H9 (cell line): ENCODE results near the gene NPB. TPM values are rescaled to one million over a fixed set of nuclear protein-coding genes. Genes with fewer than 3 reads are reported as not detected.
A peak's percentile ranks its signal among the peaks of the same experiment; 100 is the strongest.

Source experiments
- DNase-seq: peaks from one replicate; pipeline ENCODE4 v3.0.0-alpha.2; 2017
- H2AFZ ChIP-seq: one replicate; pipeline ENCODE4 v1.6.1; 2013; ENCODE audit warnings: mild to moderate bottlenecking, low read length, control low read depth, moderate library complexity
- H2AK5ac ChIP-seq: 2 replicates; pipeline ENCODE4 v1.6.1; 2013; ENCODE audit warnings: low read length, control low read depth, mixed read lengths; ENCODE audit not compliant: insufficient read length
- H2BK120ac ChIP-seq: one replicate; pipeline ENCODE4 v1.6.1; 2013; ENCODE audit warnings: low read depth, mild to moderate bottlenecking, low read length, control low read depth, inconsistent platforms; ENCODE audit not compliant: poor library complexity, severe bottlenecking
- H2BK12ac ChIP-seq: 2 replicates; pipeline ENCODE4 v1.6.1; 2013; ENCODE audit warnings: low read length, control low read depth, mixed read lengths, low read depth; ENCODE audit not compliant: insufficient read length
- H2BK15ac ChIP-seq: 2 replicates; pipeline ENCODE4 v1.6.1; 2013; ENCODE audit warnings: low read depth, low read length, control low read depth
- H2BK20ac ChIP-seq: one replicate; pipeline ENCODE4 v1.6.1; 2013; ENCODE audit warnings: low read depth, mild to moderate bottlenecking, low read length, control low read depth, inconsistent platforms; ENCODE audit not compliant: poor library complexity, severe bottlenecking
- H2BK5ac ChIP-seq: 2 replicates; pipeline ENCODE4 v1.6.1; 2013; ENCODE audit warnings: low read length, control low read depth, mixed read lengths; ENCODE audit not compliant: insufficient read length
- H3K14ac ChIP-seq: 2 replicates; pipeline ENCODE4 v1.6.1; 2013; ENCODE audit warnings: low read length, control low read depth; ENCODE audit not compliant: insufficient read depth
- H3K18ac ChIP-seq: 2 replicates; pipeline ENCODE4 v1.6.1; 2013; ENCODE audit warnings: low read depth, mild to moderate bottlenecking, mixed read lengths, low read length, control low read depth; ENCODE audit not compliant: insufficient read length
- H3K23ac ChIP-seq: 2 replicates; pipeline ENCODE4 v1.6.1; 2013; ENCODE audit warnings: low read length, control low read depth, mixed read lengths, low read depth; ENCODE audit not compliant: insufficient read length
- H3K23me2 ChIP-seq: 2 replicates; pipeline ENCODE4 v1.6.1; 2013; ENCODE audit warnings: low read depth, mild to moderate bottlenecking, mixed read lengths, low read length, control low read depth; ENCODE audit not compliant: insufficient read length, poor library complexity, severe bottlenecking
- H3K27ac ChIP-seq: 2 replicates; pipeline ENCODE4 v1.5.1; 2013; ENCODE audit warnings: low read length, control low read depth, mixed read lengths, low read depth; ENCODE audit not compliant: insufficient read length
- H3K27me3 ChIP-seq: 2 replicates; pipeline ENCODE4 v1.6.1; 2013; ENCODE audit warnings: low read length, control low read depth, inconsistent platforms; ENCODE audit not compliant: insufficient read depth
- H3K4ac ChIP-seq: 2 replicates; pipeline ENCODE4 v1.6.1; 2013; ENCODE audit warnings: low read depth, mild to moderate bottlenecking, control low read depth, inconsistent platforms, low read length, moderate library complexity
- H3K4me1 ChIP-seq: 2 replicates; pipeline ENCODE4 v1.6.1; 2013; ENCODE audit warnings: low read length, control low read depth, inconsistent platforms; ENCODE audit not compliant: insufficient read depth
- H3K4me2 ChIP-seq: 2 replicates; pipeline ENCODE4 v1.6.1; 2013; ENCODE audit warnings: low read length, control low read depth, mixed read lengths; ENCODE audit not compliant: insufficient read length, insufficient read depth
- H3K56ac ChIP-seq: 2 replicates; pipeline ENCODE4 v1.6.1; 2013; ENCODE audit warnings: low read depth, mild to moderate bottlenecking, mixed read lengths, low read length, control low read depth; ENCODE audit not compliant: insufficient read length
- H3K79me1 ChIP-seq: 2 replicates; pipeline ENCODE4 v1.6.1; 2013; ENCODE audit warnings: low read depth, mild to moderate bottlenecking, moderate library complexity, low read length, control low read depth, inconsistent platforms; ENCODE audit not compliant: insufficient read depth, poor library complexity, severe bottlenecking
- H3K79me2 ChIP-seq: 2 replicates; pipeline ENCODE4 v1.6.1; 2013; ENCODE audit warnings: low read length, control low read depth, inconsistent platforms; ENCODE audit not compliant: insufficient read depth
- H3K9ac ChIP-seq: 2 replicates; pipeline ENCODE4 v1.6.1; 2013; ENCODE audit warnings: low read length, control low read depth, mixed read lengths; ENCODE audit not compliant: insufficient read length; ENCODE audit errors: extremely low read depth
- H3K9me3 ChIP-seq: one replicate; pipeline ENCODE4 v1.6.1; 2013; ENCODE audit warnings: low read depth, low read length, inconsistent platforms; ENCODE audit not compliant: control insufficient read depth
- H3T11ph ChIP-seq: one replicate; pipeline ENCODE4 v1.6.1; 2013; ENCODE audit warnings: mild to moderate bottlenecking, low read length, control low read depth, inconsistent platforms
- H4K20me1 ChIP-seq: one replicate; pipeline ENCODE4 v1.6.1; 2013; ENCODE audit not compliant: control insufficient read depth, insufficient read length, insufficient read depth
- H4K5ac ChIP-seq: 2 replicates; pipeline ENCODE4 v1.6.1; 2013; ENCODE audit warnings: low read depth, mild to moderate bottlenecking, mixed read lengths, low read length, control low read depth; ENCODE audit not compliant: insufficient read length
- H4K8ac ChIP-seq: replicated peaks from 2 replicates; pipeline ENCODE4 v1.6.1; 2013; ENCODE audit warnings: low read length, control low read depth, mixed read lengths, low read depth; ENCODE audit not compliant: insufficient read length
- H4K91ac ChIP-seq: 2 replicates; pipeline ENCODE4 v1.6.1; 2013; ENCODE audit warnings: low read depth, mild to moderate bottlenecking, moderate library complexity, mixed read lengths, low read length, control low read depth; ENCODE audit not compliant: insufficient read length
- H3K27ac Mint-ChIP-seq, 3 experiments: 2 replicates in 2 of 3; 3 replicates in 1 of 3; pipeline ENCODE4 v1.8.0; 2020 to 2021; ENCODE audit warnings: mixed read lengths in 3 of 3, mild to moderate bottlenecking in 1 of 3, moderate library complexity in 1 of 3
- H3K27me3 Mint-ChIP-seq: 2 replicates; pipeline ENCODE4 v1.8.0; 2021; ENCODE audit warnings: low read depth, mild to moderate bottlenecking, moderate library complexity, mixed read lengths
- H3K36me3 Mint-ChIP-seq, 3 experiments: 2 replicates in 2 of 3; 3 replicates in 1 of 3; pipeline ENCODE4 v1.8.0; 2020 to 2021; ENCODE audit warnings: low read depth in 3 of 3, mixed read lengths in 3 of 3; ENCODE audit not compliant: insufficient read depth in 1 of 3
- H3K4me1 Mint-ChIP-seq, 2 experiments: 2 replicates each; pipeline ENCODE4 v1.8.0; 2020; ENCODE audit warnings: mixed read lengths in 2 of 2
- H3K4me3 Mint-ChIP-seq, 2 experiments: 2 replicates in 1 of 2; 3 replicates in 1 of 2; pipeline ENCODE4 v1.8.0; 2020 to 2021; ENCODE audit warnings: mild to moderate bottlenecking in 2 of 2, mixed read lengths in 2 of 2, moderate library complexity in 1 of 2
- H3K9me3 Mint-ChIP-seq, 2 experiments: 2 replicates in 1 of 2; 3 replicates in 1 of 2; pipeline ENCODE4 v1.8.0; 2020; ENCODE audit warnings: mild to moderate bottlenecking in 2 of 2, mixed read lengths in 2 of 2, moderate library complexity in 1 of 2
- CTCF ChIP-seq: fragments of 200-600 bp; sonication (generic); conservative IDR thresholded peaks from 3 replicates; pipeline ENCODE4 v1.8.0; 2021; ENCODE audit warnings: antibody characterized with exemption, mild to moderate bottlenecking
- WGBS: extraction: QIAGEN DNeasy Blood & Tissue Kit; methylation state at CpG from one replicate; pipeline ENCODE4 v1.1.7; 2013; ENCODE audit warnings: missing lambda C conversion rate, low lambda C conversion rate, mixed read lengths; ENCODE audit not compliant: insufficient read length; ENCODE audit errors: extremely low coverage; 5-methylcytosine and 5-hydroxymethylcytosine counted together
- total RNA-seq: library from RNA; stranded (reverse); gene quantifications from 2 replicates; pipeline ENCODE4 v1.2.1, GENCODE V29; 2021

NPB gene
- total RNA-seq, 1 experiment from 2014 or later: 2.1 TPM

DNA sequence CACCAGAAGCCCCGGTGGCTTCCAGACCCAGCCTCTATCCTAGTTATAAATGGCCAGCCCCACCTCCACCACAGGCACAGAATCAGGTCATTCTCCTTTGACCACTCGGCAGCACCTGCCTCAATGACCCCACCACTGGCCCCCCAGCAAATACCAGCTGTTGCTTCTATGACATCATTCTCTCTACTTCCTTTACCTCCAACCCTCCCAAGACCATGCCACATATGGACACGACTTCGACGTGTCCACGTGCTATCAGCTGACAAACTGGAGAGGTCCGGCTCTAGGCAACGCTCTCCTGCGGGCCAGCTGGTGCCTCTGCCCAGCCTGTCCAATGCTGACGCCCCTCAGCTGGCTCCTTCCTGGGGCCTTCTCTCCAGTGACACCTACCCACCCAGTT, 16.6 kb upstream of the NPB start:
- no peak overlapping the region for H2AFZ ChIP-seq
- H2BK5ac ChIP-seq: no peak overlapping the region
- H3K4ac ChIP-seq: no peak overlapping the region
- H2BK120ac ChIP-seq: no peak overlapping the region
- no peaks in the 10 kb centered on the region for H3K27me3 ChIP-seq
- no peak overlapping the region for H3K27ac ChIP-seq
- H2BK20ac ChIP-seq: no peak overlapping the region
- no peak overlapping the region for H3K14ac ChIP-seq
- H4K20me1 ChIP-seq: no peaks in the 10 kb centered on the region
- Mint-ChIP-seq H3K4me1 (peaks cover 3 to 11% of the 10 kb centered on the region in 2 experiments; a peak in 3 of 4 replicates), H3K27ac (peak overlapping the region in 2 of 3 experiments; percentile 19 to 27; a peak in 1 of 7 replicates), H3K27me3 (0 out of 2 replicates have a peak, but pooled peaks cover 1% of the 10 kb centered on the region), H3K36me3 (peaks cover 57 to 89% (median 75%) of the 10 kb centered on the region in 3 experiments), H3K4me3 (peak overlapping the region in 1 of 2 experiments; percentile 62; a peak in 2 of 5 replicates), H3K9me3 (no peaks in the 10 kb centered on the region)
- no peak overlapping the region for H3K9ac ChIP-seq
- H3K9me3 ChIP-seq: no peaks in the 10 kb centered on the region
- no peak overlapping the region for H3T11ph ChIP-seq
- no peaks in the 10 kb centered on the region for H3K4me1 ChIP-seq
- H2BK15ac ChIP-seq: no peak overlapping the region
- H3K56ac ChIP-seq: no peak overlapping the region
- H3K23me2 ChIP-seq: peaks cover 3% of the 10 kb centered on the region
- no peak for TF ChIP-seq CTCF
- no peak overlapping the region for H3K4me2 ChIP-seq
- no peak overlapping the region for H2AK5ac ChIP-seq
- H3K79me1 ChIP-seq: peaks cover 19% of the 10 kb centered on the region
- no CpG with 5 or more reads among the region's 10 CpGs for WGBS
- H4K91ac ChIP-seq: no peak overlapping the region
- H3K23ac ChIP-seq: no peak overlapping the region
- H3K79me2 ChIP-seq: peaks cover 11% of the 10 kb centered on the region; the same call in 1 of the 2 replicates
- H4K5ac ChIP-seq: no peak overlapping the region
- no peak overlapping the region for H4K8ac ChIP-seq
- no peak for DNase-seq
- H2BK12ac ChIP-seq: no peak overlapping the region
- H3K18ac ChIP-seq: no peak overlapping the region
